IMR-90 (cell line): ENCODE data around the gene SSU72. TPM values are rescaled to one million over a fixed set of nuclear protein-coding genes. Genes with fewer than 3 reads are reported as not detected.

Experiments
- ATAC-seq: fragments of 200-7000 bp; cut with Tn5 transposase; 2 replicates; pipeline ENCODE4 v1.9.1; 2020; ENCODE audit warnings: low read depth, mild to moderate bottlenecking, moderate library complexity
- BruUV-seq: library from RNA; stranded (reverse); fragments of 400-500 nt; replicated peaks from 2 replicates; lab custom pipeline; 2021; lab: Mats Ljungman, UMichigan
- CTCF ChIA-PET: fragments of 300-600 bp; formaldehyde crosslinking; extraction: SDS; loops from one replicate; lab custom pipeline; 2021; ENCODE audit warnings: antibody characterized with exemption; lab: Yijun Ruan, JAX
- POLR2A ChIA-PET: fragments of 300-600 bp; sonication (Branson Sonifier 250); formaldehyde crosslinking; loops from one replicate; lab custom pipeline; 2022; ENCODE audit warnings: antibody characterized with exemption; ENCODE audit not compliant: unreplicated experiment; lab: Charles Lee
- DNase-seq: peaks from one replicate; pipeline ENCODE4 v3.0.0; 2013
- H2AFZ ChIP-seq: replicated peaks from 2 replicates; pipeline ENCODE3; 2013; ENCODE audit warnings: low read length, mild to moderate bottlenecking; ENCODE audit not compliant: poor library complexity
- H2AK5ac ChIP-seq: 2 replicates; pipeline ENCODE4 v1.6.1; 2013; ENCODE audit warnings: low read depth, low read length, inconsistent platforms
- H2AK9ac ChIP-seq: replicated peaks from 2 replicates; pipeline ENCODE3; 2013; ENCODE audit warnings: mild to moderate bottlenecking, low read depth, low read length, moderate library complexity; ENCODE audit not compliant: poor library complexity
- H2BK120ac ChIP-seq: 2 replicates; pipeline ENCODE4 v1.6.1; 2013; ENCODE audit warnings: low read depth, low read length, inconsistent platforms
- H2BK15ac ChIP-seq: 3 replicates; pipeline ENCODE4 v1.6.1; 2013; ENCODE audit warnings: low read depth, low read length, inconsistent platforms
- H2BK20ac ChIP-seq: 2 replicates; pipeline ENCODE4 v1.6.1; 2013; ENCODE audit warnings: low read depth, mild to moderate bottlenecking, inconsistent platforms, low read length, moderate library complexity
- H2BK5ac ChIP-seq: 2 replicates; pipeline ENCODE4 v1.6.1; 2013; ENCODE audit warnings: mild to moderate bottlenecking, low read depth, low read length, inconsistent platforms; ENCODE audit not compliant: poor library complexity, severe bottlenecking
- H3K14ac ChIP-seq: replicated peaks from 2 replicates; pipeline ENCODE4 v1.6.1; 2013; ENCODE audit warnings: low read depth, low read length, inconsistent platforms
- H3K18ac ChIP-seq: 2 replicates; pipeline ENCODE4 v1.6.1; 2013; ENCODE audit warnings: low read depth, low read length, control low read depth
- H3K23ac ChIP-seq: 2 replicates; pipeline ENCODE4 v1.6.1; 2013; ENCODE audit warnings: low read depth, low read length, inconsistent platforms
- H3K27ac ChIP-seq: 2 replicates; pipeline ENCODE4 v1.5.1; 2013; ENCODE audit warnings: mild to moderate bottlenecking, control low read depth, low read length; ENCODE audit not compliant: insufficient read depth
- H3K27me3 ChIP-seq: 2 replicates; pipeline ENCODE4 v1.6.1; 2013; ENCODE audit warnings: low read length; ENCODE audit not compliant: control insufficient read depth, insufficient read depth
- H3K36me3 ChIP-seq: 2 replicates; pipeline ENCODE4 v1.6.1; 2013; ENCODE audit warnings: low read length, mixed read lengths; ENCODE audit not compliant: control insufficient read depth, insufficient read depth
- H3K4ac ChIP-seq: 2 replicates; pipeline ENCODE4 v1.6.1; 2013; ENCODE audit warnings: low read depth, low read length, inconsistent platforms
- H3K4me1 ChIP-seq: 2 replicates; pipeline ENCODE4 v1.6.1; 2013; ENCODE audit warnings: low read length, mixed read lengths; ENCODE audit not compliant: control insufficient read depth, insufficient read depth
- H3K4me2 ChIP-seq: 2 replicates; pipeline ENCODE4 v1.6.1; 2013; ENCODE audit warnings: low read depth, mild to moderate bottlenecking, control low read depth, low read length, moderate library complexity
- H3K4me3 ChIP-seq: 2 replicates; pipeline ENCODE4 v1.5.1; 2013; ENCODE audit warnings: low read depth, mild to moderate bottlenecking, control low read depth, low read length, moderate library complexity; ENCODE audit not compliant: insufficient read depth
- H3K56ac ChIP-seq: 2 replicates; pipeline ENCODE4 v1.6.1; 2013; ENCODE audit warnings: low read length, inconsistent platforms; ENCODE audit not compliant: insufficient read depth; ENCODE audit errors: extremely low read depth
- H3K79me1 ChIP-seq, 2 experiments: 2 replicates each; pipeline ENCODE4 v1.6.1; 2013; ENCODE audit warnings: low read length in 2 of 2, inconsistent platforms in 1 of 2, low read depth in 1 of 2
- H3K9ac ChIP-seq: 2 replicates; pipeline ENCODE4 v1.6.1; 2013; ENCODE audit warnings: low read depth, low read length, control low read depth
- H3K9me1 ChIP-seq: 2 replicates; pipeline ENCODE4 v1.6.1; 2013; ENCODE audit warnings: low read length, inconsistent platforms; ENCODE audit not compliant: insufficient read depth
- H3K9me3 ChIP-seq: 2 replicates; pipeline ENCODE4 v1.6.1; 2013; ENCODE audit warnings: low read length; ENCODE audit not compliant: control insufficient read depth, insufficient read depth
- H4K20me1 ChIP-seq: 2 replicates; pipeline ENCODE4 v1.6.1; 2013; ENCODE audit warnings: low read length, inconsistent platforms; ENCODE audit not compliant: insufficient read depth
- H4K5ac ChIP-seq: 2 replicates; pipeline ENCODE4 v1.6.1; 2013; ENCODE audit warnings: mild to moderate bottlenecking, low read depth, low read length, control low read depth
- H4K8ac ChIP-seq, 2 experiments: 2 replicates each; pipeline ENCODE4 v1.6.1; 2013; ENCODE audit warnings: low read depth in 2 of 2, low read length in 2 of 2, control low read depth in 1 of 2, inconsistent platforms in 1 of 2
- H4K91ac ChIP-seq: 2 replicates; pipeline ENCODE4 v1.6.1; 2013; ENCODE audit warnings: low read depth, low read length, inconsistent platforms; ENCODE audit not compliant: insufficient read depth
- CEBPB ChIP-seq: IDR thresholded peaks from 2 replicates; pipeline ENCODE4 v1.6.1; 2012; ENCODE audit warnings: low read depth, low read length, improper control_type of control experiment
- CHD1 ChIP-seq: IDR thresholded peaks from 2 replicates; pipeline ENCODE4 v1.6.1; 2012; ENCODE audit warnings: low read depth, low read length, improper control_type of control experiment
- RFX5 ChIP-seq: IDR thresholded peaks from 2 replicates; pipeline ENCODE4 v1.8.0; 2012; ENCODE audit warnings: low read depth, mild to moderate bottlenecking, low read length, moderate library complexity
- SMC3 ChIP-seq: fragments of 150-350 bp; IDR thresholded peaks from 2 replicates; pipeline ENCODE4 v1.6.1; 2016; ENCODE audit warnings: low read depth, mild to moderate bottlenecking, antibody characterized with exemption, low read length, moderate library complexity
- WGBS, 2 experiments: methylation state at CpG; one replicate each; pipeline versions ENCODE4 v1.1.5 to v1.1.7; 2013; ENCODE audit warnings: missing lambda C conversion rate in 2 of 2; ENCODE audit not compliant: insufficient read length in 1 of 2; ENCODE audit errors: extremely low coverage in 2 of 2; 5-methylcytosine and 5-hydroxymethylcytosine counted together
- dilution Hi-C: fragments of 300-500 bp; cut with HindIII; formaldehyde crosslinking; loops from one replicate; pipeline ENCODE4 v1.14.3; 2018; ENCODE audit warnings: low sequenced_read_pairs; ENCODE audit not compliant: unreplicated experiment
- in situ Hi-C: fragments of 300-500 bp; cut with MboI; formaldehyde crosslinking; loops from 3 replicates; pipeline ENCODE4 v1.14.3; 2019; ENCODE audit warnings: low sequenced_read_pairs, inconsistent platforms, mixed read lengths
- intact Hi-C: fragments of 100-400 bp; cut with micrococcal nuclease; formaldehyde crosslinking; loops from 2 replicates; pipeline ENCODE4 v1.10.0; 2022
- polyA plus RNA-seq, 3 experiments: library from polyadenylated mRNA; depleted of rRNA; stranded (reverse); fragments of >200 nt; gene quantifications; 2 replicates each; pipeline ENCODE4 v1.2.3, GENCODE V29; 2012; ENCODE audit warnings: low replicate concordance in 1 of 3
- total RNA-seq: library from RNA; depleted of rRNA; stranded (reverse); fragments of >200 nt; gene quantifications from 2 replicates; pipeline ENCODE4 v1.2.3, GENCODE V29; 2012
- TF ChIP-seq, protein P1 (sequence below): fragments of 150-350 bp; IDR thresholded peaks from 2 replicates; pipeline ENCODE4 v1.6.1; 2016; ENCODE audit warnings: low read depth, mild to moderate bottlenecking, low read length, moderate library complexity, borderline replicate concordance

Gene SSU72
- total and polyA plus RNA-seq, 2 of the 4 experiments (the other 2 are of a cell fraction): 33.7 to 88.4 TPM

DNA sequence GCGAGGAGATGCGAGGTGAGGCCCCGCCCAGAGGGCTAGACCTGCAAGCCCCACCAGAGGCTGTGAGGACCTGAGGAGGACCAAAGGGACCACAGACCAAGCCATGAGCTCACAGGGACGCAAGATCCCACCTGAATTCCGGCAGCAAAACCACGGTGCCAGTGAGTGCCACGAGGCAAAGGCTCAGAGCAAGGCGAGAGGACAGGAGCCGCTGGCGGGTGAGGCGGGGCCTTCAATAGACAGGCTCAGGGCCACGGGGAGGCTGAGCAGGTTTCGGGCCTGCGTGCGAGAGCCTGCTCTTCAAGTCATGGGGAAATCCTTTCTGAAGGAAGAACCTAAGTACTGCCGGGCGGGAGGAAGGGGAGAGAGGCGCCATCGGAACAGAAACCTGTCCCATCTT, 27.2 kb downstream of the SSU72 start:
- no peak overlapping the region for H2AK5ac ChIP-seq
- H3K27me3 ChIP-seq: no peaks in the 10 kb centered on the region
- peaks cover 6% of the 10 kb centered on the region; the same call in 1 of the 2 replicates for H3K4me1 ChIP-seq
- H3K18ac ChIP-seq: no peak overlapping the region
- peaks cover 13 to 67% of the 10 kb centered on the region in 2 experiments for H3K79me1 ChIP-seq
- no peak for DNase-seq
- no peak overlapping the region for H4K91ac ChIP-seq
- no peak overlapping the region for H3K14ac ChIP-seq
- H3K4ac ChIP-seq: no peak overlapping the region
- H3K27ac ChIP-seq: no peak overlapping the region
- CTCF ChIA-PET: no interaction called here
- H3K9me3 ChIP-seq: no peaks in the 10 kb centered on the region
- intact Hi-C loops (no loop called here), in situ Hi-C loops (no loop called here), dilution Hi-C loops (no loop called here)
- H2BK120ac ChIP-seq: no peak overlapping the region
- no peak overlapping the region for H2AFZ ChIP-seq
- H3K4me3 ChIP-seq: no peak overlapping the region
- no peak for ATAC-seq
- peaks cover 17% of the 10 kb centered on the region; the same call in 1 of the 2 replicates for H3K36me3 ChIP-seq
- H2AK9ac ChIP-seq: no peak overlapping the region
- POLR2A ChIA-PET: interaction anchor here (0.5 kb wide), 1 partner anchor 9 kb away, joined by 3 read pairs; no protein-coding TSS in a partner anchor
- no peak overlapping the region for H2BK5ac ChIP-seq
- H2BK20ac ChIP-seq: no peak overlapping the region
- no peak overlapping the region for H3K23ac ChIP-seq
- TF ChIP-seq CEBPB: no peak
- TF ChIP-seq SMC3: no peak
- no peak for TF ChIP-seq CHD1
- no peak for TF ChIP-seq RFX5
- TF ChIP-seq, protein P1, sequence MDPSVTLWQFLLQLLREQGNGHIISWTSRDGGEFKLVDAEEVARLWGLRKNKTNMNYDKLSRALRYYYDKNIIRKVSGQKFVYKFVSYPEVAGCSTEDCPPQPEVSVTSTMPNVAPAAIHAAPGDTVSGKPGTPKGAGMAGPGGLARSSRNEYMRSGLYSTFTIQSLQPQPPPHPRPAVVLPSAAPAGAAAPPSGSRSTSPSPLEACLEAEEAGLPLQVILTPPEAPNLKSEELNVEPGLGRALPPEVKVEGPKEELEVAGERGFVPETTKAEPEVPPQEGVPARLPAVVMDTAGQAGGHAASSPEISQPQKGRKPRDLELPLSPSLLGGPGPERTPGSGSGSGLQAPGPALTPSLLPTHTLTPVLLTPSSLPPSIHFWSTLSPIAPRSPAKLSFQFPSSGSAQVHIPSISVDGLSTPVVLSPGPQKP: no peak
- BruUV-seq: no TSS peak
- no peak overlapping the region for H4K8ac ChIP-seq
- 92% methylated on average over 9 of the region's 19 CpGs; no CpG with 5 or more reads in 1 of the 2 experiments for WGBS, 2 experiments
- H4K5ac ChIP-seq: no peak overlapping the region
- H3K4me2 ChIP-seq: no peak overlapping the region
- H3K9ac ChIP-seq: no peak overlapping the region
- peaks cover 40% of the 10 kb centered on the region for H4K20me1 ChIP-seq
- no peaks in the 10 kb centered on the region; the same call in 1 of the 2 replicates for H3K9me1 ChIP-seq
- no peak overlapping the region for H3K56ac ChIP-seq
- H2BK15ac ChIP-seq: no peak overlapping the region
